Endometrial microvascular endothelial cells (primary cell): Measurements from ENCODE around the gene SLC11A2. TPM values are rescaled to one million over a fixed set of nuclear protein-coding genes. Genes with fewer than 3 reads are reported as not detected.

Experiments used
- total RNA-seq: library from RNA; depleted of rRNA; stranded (reverse); fragments of >200 nt; gene quantifications from one replicate; pipeline ENCODE4 v1.2.3, GENCODE V29; 2015; ENCODE audit errors: inconsistent ontology term

The SLC11A2 gene
- total RNA-seq, 1 donor from 2014 or later = 22.5 TPM

Other genes starting within 250 kb of the SLC11A2 start
- not detected for gene TMPRSS12, start 183.5 kb downstream of the SLC11A2 start, total RNA-seq
- not detected for gene HIGD1C, start 73.8 kb downstream of the SLC11A2 start, total RNA-seq
- 30.9 TPM for gene LETMD1, start 21.9 kb upstream of the SLC11A2 start, total RNA-seq
- gene CSRNP2, start 57.2 kb upstream of the SLC11A2 start, total RNA-seq = 30.7 TPM
- 12.3 TPM for gene TFCP2, start 146.8 kb upstream of the SLC11A2 start, total RNA-seq
- 2.0 TPM for gene POU6F1, start 191.7 kb upstream of the SLC11A2 start, total RNA-seq
- gene DAZAP2, start 212.4 kb upstream of the SLC11A2 start, total RNA-seq = 252 TPM
- 52.5 TPM for gene SMAGP, start 244.0 kb upstream of the SLC11A2 start, total RNA-seq